ENCODE data around the gene CUBN.

DNA sequence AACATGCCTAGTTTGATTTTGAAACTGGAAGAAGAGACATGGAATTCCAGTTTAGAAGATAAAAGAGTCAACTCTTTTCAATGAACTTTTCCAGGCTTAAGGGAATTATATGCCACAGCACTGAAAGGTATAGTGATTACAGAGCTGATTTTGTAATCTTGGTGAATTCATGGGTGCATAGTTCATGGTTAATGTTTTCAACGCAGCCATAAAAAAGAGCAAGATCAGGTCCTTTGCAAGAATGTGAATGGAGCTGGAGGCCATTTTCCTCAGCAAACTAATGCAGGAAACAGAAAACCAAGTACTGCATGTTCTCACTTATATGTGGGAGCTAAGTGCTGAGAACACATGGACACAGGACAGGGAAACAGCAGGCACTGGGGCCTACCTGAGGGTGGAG is 94.2 kb downstream of the CUBN start:
- TF ChIP-seq RAD21 (conservative IDR thresholded peaks at IDR 0.05 in 1 of 2, IDR thresholded peaks at IDR 0.05 in 1 of 2) (no peak), POLR2AphosphoS2 (conservative IDR thresholded peaks at IDR 0.05; ENCODE audit: low read length) (no peak)
- TF ChIP-seq, protein P1, sequence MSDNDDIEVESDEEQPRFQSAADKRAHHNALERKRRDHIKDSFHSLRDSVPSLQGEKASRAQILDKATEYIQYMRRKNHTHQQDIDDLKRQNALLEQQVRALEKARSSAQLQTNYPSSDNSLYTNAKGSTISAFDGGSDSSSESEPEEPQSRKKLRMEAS (IDR thresholded peaks at IDR 0.05): no peak
- TF ChIP-seq, protein P2, sequence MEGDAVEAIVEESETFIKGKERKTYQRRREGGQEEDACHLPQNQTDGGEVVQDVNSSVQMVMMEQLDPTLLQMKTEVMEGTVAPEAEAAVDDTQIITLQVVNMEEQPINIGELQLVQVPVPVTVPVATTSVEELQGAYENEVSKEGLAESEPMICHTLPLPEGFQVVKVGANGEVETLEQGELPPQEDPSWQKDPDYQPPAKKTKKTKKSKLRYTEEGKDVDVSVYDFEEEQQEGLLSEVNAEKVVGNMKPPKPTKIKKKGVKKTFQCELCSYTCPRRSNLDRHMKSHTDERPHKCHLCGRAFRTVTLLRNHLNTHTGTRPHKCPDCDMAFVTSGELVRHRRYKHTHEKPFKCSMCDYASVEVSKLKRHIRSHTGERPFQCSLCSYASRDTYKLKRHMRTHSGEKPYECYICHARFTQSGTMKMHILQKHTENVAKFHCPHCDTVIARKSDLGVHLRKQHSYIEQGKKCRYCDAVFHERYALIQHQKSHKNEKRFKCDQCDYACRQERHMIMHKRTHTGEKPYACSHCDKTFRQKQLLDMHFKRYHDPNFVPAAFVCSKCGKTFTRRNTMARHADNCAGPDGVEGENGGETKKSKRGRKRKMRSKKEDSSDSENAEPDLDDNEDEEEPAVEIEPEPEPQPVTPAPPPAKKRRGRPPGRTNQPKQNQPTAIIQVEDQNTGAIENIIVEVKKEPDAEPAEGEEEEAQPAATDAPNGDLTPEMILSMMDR (IDR thresholded peaks at IDR 0.05): no peak
